HG02798 (cell line): Measurements from ENCODE around the gene SMIM32.

Experiments used
- ATAC-seq: cut with Tn5 transposase; IDR thresholded peaks from one replicate; pipeline ENCODE4 v1.9.1; 2021; ENCODE audit warnings: mild to moderate bottlenecking; ENCODE audit not compliant: unreplicated experiment, poor library complexity

The SMIM32 gene

DNA sequence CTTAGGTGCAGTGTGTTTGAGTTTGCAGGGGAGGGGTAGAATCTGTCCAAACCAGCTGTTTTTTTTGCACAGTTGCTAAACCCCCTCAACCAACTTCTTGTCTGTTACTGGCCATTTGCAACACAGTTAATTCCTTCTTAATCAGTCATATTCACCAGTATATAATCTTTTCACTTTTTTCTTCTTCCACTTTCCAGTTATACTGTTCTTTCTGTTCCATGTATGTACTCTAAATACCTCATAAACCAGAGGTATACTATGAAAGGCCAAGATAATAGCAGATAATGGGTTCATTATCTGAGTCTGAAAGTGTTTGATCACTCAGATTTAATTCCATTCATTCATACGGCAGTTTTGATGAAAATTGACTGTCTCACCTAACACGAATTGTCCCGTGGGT is 49.2 kb downstream of the SMIM32 start:
- ATAC-seq: no peak

DNA sequence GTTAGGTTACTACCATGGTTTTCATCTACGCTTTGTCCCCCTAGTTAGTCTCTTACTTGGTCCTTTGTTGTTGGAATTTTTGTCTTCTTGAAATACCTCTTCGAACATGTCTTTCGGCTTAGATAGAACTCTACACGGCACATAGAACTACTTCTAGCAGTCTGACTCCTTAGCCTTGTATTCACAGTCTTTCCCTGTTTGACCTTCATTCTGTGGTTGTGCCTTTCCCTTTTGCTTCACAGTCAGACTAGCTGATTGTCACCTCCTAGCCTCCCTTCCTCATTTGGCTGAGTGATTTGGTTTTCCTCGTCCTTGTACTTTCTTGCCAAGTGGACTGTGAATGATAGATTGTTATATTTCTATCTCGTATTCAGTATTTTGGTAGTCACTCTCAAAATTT is 49.6 kb downstream of the SMIM32 start:
- no peak for ATAC-seq

DNA sequence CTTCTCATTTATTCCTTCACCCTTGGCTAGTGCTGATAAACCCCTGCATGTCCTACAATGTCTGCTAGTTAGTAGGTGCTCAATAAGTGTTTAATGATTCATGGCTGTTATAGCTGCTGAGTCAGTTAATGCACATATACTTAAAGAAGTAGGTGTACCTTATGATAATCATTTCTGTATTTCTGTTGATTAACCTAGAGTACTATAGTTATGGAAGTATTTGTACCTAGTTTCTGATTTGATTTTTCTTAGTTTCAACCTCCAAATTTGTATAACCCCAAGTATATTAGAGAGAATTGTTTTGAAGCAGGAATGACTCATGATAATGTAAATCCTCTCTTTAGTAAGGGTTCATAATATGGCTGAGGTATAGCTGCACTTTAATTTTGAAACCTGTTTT is 51.4 kb downstream of the SMIM32 start:
- ATAC-seq: peak; percentile 78
